GM12892 (cell line): ENCODE measurements around the gene CDKAL1.

ENCODE experiments used
- POLR2A ChIP-seq: IDR thresholded peaks from 2 replicates; pipeline ENCODE4 v1.6.1; 2011; ENCODE audit warnings: low read depth, low read length, control low read depth
- POLR2AphosphoS5 ChIP-seq: IDR thresholded peaks from 2 replicates; pipeline ENCODE4 v1.6.1; 2011; ENCODE audit warnings: low read depth, low read length, control low read depth
- TAF1 ChIP-seq: IDR thresholded peaks from 2 replicates; pipeline ENCODE4 v1.6.1; 2011; ENCODE audit warnings: low read depth, mild to moderate bottlenecking, control low read depth, low read length, borderline replicate concordance

- TF ChIP-seq POLR2AphosphoS5, result no peak
- no peak for TF ChIP-seq TAF1
- TF ChIP-seq POLR2A, result no peak
These were observed 411.8 kb downstream of the CDKAL1 start for GRCh38 chr6:20946022-20946421.
